Measurements from ENCODE around the gene SLC51A.

The SLC51A gene

GRCh38 chr3:196246612-196247308, 30.4 kb downstream of the SLC51A start:
- DNase-seq, result no peak

GRCh38 chr3:196251918-196252317, 35.6 kb downstream of the SLC51A start:
- no peak for DNase-seq

- DNase-seq, result no peak
Measured at GRCh38 chr3:196254376-196255283, 38.3 kb downstream of the SLC51A start.

DNA sequence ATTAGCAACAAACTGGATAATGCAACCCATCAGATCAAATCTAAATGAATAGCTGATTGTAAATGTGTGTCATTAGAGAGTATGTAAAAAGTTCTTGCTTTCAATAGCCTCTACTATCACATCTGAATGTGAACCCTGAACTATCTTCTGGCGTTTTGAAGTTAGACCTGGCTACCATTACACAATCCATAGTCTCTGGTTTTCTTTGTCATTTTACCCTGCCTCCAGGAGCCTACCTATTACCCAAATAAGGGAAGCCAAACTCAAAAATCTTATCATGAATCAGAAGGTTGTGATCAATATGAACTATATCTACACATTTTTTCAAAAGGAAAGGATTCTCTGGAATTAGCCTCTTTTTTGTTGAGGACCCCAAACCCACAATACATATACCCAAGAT, 39.4 kb downstream of the SLC51A start:
- DNase-seq, result no peak

DNA sequence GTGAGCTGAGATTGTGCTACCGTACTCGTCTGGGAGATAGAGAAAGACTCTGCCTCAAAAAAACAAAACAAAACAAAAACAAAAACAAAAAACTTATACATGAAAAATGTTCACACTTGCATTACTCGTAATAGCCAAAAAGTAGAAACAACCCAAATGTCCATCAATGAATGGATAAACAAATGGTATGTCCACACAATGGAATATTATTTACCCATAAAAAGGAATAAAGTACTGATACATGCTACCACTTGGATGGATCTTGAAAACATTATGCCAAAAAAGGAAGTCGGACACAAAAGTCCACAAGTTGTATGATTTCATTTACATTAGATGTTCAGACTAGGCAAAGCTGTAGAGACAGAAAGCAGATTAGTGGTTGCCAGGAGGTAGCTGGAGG, 44.5 kb downstream of the SLC51A start:
- DNase-seq, result no peak

GRCh38 chr3:196263819-196264218, 47.5 kb downstream of the SLC51A start:
- DNase-seq, result no peak

GRCh38 chr3:196268284-196269163, 52.2 kb downstream of the SLC51A start:
- no peak for DNase-seq

DNA sequence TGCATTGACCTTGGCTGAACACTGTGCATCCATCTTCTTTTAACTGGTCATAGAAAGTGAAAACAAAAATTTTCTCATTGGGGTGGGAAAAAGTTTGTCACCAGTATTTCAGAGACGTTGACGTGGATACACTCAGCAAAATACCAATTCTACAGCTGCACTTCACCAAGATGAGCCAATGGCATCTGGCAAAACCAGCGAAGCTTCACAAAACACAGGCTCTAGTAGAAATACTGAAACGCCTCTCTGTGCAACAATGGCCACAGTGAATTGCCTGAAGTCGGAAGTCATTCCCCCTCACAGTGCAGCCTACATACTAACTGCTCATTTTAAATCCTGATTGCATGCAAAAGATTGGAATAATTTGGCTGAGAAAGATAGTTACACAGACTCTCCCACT, 54.2 kb downstream of the SLC51A start:
- DNase-seq, result no peak

DNA sequence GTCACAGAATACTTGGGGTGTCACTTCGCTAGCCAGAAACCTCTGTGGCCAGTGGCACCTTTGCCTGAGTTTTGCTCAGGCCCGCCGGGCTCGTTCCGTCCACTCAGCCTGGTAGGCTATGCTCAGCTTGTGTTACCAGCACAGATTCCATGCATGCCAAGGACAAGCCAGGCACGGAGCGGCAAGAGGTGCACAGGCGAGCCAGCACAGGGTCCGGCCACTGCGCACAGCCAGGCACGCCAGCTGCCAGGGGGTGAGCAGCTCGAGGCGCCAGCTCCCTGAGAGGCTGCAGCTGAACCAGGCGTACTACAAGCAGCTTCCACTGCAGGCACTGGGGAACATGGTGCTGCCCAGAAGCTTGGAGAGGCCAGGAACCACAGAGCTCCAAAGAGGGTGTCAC, 56.5 kb downstream of the SLC51A start:
- no peak for DNase-seq

GRCh38 chr3:196273655-196274054, 57.3 kb downstream of the SLC51A start:
- DNase-seq, result no peak

DNA sequence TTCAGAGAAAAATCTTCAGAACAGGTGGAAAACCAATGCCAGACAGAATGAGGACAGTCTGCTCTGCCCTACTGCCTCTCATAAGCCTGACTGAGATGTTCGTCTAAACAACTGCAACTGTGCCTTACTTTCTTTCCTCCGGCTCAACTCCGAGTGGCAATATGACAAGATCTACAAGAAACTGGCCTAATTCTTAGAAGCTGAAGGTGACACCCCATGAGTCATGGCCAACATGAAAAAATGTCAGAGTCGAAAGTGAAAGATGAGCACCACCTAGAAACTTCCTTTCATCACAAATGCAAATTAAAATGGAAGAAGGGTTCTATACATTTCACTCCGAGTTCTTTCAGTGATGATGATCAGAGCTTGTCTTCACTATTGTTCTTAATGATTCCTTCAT, 58.3 kb downstream of the SLC51A start:
- no peak for DNase-seq

DNA sequence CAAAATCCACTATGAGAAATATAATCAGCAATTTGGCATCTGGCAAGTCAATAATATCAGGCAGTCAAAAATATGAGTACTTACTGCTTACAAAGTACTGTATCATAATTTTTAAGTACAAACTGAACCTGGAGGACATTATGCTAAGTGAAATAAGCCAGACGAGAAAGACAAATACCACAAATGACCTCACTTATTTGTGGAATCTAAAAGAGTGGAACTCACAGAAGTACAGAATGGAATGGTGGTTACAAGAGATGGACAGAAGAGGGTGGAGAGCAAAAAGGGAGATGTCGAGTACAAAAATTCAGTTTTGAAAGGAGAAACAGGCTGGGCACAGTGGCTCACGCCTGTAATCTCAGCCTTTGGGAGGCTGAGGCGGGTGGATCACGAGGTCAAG, 58.8 kb downstream of the SLC51A start:
- no peak for DNase-seq

DNA sequence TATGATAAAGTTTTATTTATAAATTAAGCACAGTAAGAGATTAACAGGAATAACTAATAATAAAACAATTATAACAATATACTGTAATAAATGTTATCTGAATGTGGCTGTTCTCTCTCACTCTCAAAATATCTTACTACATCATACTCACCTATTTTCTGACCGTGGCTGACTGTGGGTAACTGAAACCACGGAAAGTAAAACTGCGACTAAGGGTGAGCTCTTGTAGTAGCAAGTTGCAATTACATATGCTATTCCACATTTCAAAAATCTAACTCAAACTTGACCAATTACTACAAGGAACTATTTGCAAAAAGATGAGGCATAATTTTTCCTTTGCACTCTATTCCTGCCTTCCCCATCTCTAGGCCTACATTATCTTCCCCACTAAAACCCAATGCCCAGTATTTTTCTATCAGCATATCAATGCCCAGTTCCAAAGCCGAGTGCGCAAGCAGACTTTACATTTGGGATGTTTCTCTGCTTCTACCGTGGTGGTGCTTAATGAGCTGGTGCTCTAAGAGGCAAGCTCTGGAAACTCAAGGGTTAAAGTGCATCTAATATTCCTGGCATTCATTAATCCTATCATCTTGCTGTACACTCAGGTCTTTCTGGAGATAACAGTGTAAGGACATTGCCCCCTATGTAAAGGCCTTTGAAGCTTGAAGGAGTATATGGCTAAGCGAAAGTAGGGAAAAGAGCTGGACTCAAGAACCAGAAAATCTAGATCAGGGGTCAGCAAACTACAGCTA, 64.5 kb downstream of the SLC51A start:
- no peak for DNase-seq

DNA sequence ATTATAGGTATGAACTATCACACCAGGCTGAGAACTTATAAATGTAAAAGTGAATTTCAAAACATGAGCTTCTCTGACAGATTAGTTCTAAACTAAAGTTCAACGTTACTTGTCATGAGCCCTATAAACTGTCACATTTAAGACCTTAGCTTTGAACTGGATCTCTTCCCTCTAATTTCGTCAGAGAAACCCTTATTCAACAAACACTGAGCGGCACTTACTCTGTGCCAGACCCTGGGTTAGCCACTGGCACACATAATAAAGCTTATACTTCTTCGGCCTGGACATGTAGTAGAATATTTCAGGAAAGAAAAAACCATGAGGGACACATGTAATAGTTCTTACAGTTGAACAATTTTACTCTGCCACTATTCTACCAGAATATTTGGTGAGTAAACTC, 65.6 kb downstream of the SLC51A start:
- no peak for DNase-seq

All from NCI-H2081 treated with DMSO at 0.1 percent for 48 hours (cell line).